ENCODE measurements around the gene P2RX1. TPM values are rescaled to one million over a fixed set of nuclear protein-coding genes. Genes with fewer than 3 reads are reported as not detected.

Gene P2RX1
- polyA plus RNA-seq, 1 experiment = 0.02 TPM

DNA sequence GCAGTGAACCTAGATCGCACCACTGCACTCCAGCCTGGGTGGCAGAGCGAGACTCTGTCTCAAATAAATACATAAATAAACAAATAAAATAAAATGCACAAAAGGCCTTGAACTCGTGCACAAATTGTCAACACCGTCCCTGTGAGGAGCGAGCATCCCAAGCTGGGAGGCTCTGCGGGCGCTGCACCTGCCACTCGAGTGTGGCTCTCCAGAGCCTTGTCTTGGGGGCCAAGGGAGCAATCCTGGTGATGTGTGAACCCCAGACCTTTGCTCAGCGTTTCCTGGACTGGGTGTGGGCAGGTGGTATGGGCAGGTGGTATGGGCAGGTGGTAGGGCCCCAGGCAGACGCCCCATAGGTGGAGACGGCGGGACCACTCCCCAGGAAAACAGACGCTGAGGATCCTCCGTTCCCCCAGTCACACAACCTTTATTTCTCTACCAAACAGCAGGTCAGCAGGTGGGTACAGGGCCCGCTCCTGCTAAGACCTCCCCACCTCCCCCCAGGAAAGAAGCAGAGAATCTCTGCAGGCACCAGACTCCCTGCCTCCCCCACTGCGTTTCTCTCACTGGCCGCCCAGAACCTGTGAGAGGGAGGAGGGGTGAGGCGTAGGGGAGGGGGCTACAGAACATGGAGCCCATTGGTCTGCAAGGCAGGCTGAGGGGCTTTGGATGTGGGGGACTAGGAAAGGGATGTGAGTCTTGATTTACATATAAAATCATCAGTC lies 7.4 kb upstream of the P2RX1 start:
- no peak overlapping the region for H3K4me3 ChIP-seq (ENCODE audit: low read depth, low read length)
- no peak for DNase-seq (ENCODE audit: low read depth)
- CTCF ChIA-PET = interaction anchor here (1.1 to 5.9 kb wide), 3 partner anchors 10 to 12 kb away, joined by 3 to 40 read pairs (median 6); no protein-coding TSS in a partner anchor
- no peaks in the 10 kb centered on the region; the same call in 1 of the 2 replicates for H3K27me3 ChIP-seq (ENCODE audit: control insufficient read depth, insufficient read depth, low read length)
- TF ChIP-seq, protein P1, sequence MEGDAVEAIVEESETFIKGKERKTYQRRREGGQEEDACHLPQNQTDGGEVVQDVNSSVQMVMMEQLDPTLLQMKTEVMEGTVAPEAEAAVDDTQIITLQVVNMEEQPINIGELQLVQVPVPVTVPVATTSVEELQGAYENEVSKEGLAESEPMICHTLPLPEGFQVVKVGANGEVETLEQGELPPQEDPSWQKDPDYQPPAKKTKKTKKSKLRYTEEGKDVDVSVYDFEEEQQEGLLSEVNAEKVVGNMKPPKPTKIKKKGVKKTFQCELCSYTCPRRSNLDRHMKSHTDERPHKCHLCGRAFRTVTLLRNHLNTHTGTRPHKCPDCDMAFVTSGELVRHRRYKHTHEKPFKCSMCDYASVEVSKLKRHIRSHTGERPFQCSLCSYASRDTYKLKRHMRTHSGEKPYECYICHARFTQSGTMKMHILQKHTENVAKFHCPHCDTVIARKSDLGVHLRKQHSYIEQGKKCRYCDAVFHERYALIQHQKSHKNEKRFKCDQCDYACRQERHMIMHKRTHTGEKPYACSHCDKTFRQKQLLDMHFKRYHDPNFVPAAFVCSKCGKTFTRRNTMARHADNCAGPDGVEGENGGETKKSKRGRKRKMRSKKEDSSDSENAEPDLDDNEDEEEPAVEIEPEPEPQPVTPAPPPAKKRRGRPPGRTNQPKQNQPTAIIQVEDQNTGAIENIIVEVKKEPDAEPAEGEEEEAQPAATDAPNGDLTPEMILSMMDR (IDR thresholded peaks at IDR 0.05; ENCODE audit: insufficient read depth, low read depth, low read length) = no peak
- no peaks in the 10 kb centered on the region for H3K36me3 ChIP-seq (ENCODE audit: control insufficient read depth, insufficient read depth, low read length)
- POLR2A ChIA-PET = no interaction called here

DNA sequence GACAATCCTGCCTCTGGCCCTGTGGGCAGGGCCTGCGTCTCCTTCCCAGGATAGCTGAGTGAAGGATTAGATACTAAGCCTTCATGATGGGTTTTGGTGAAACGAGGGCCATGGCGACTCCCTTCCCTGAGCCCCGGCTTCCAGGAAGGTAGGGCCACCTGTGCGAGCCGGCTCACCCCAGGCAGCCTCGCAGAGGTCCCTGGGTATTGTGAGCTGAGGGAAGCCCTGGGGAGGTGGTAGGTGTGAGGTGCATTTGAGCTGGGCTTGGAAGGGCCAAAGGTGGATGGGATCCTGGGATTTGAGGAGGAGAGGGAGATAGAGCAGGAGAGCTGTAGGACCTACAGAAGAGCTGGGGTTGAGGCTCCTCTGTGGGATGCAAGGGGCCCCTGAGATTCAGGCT lies 6.5 kb upstream of the P2RX1 start:
- ChIA-PET POLR2A (no interaction called here), CTCF (interaction anchor here (1.1 to 2.5 kb wide), 2 partner anchors 9 to 12 kb away, joined by 3 to 6 read pairs; no protein-coding TSS in a partner anchor)
- TF ChIP-seq, protein P1 (IDR thresholded peaks at IDR 0.05; ENCODE audit: insufficient read depth, low read depth, low read length) = no peak
- no peaks in the 10 kb centered on the region for H3K36me3 ChIP-seq (ENCODE audit: control insufficient read depth, insufficient read depth, low read length)
- no peak overlapping the region for H3K4me3 ChIP-seq (ENCODE audit: low read depth, low read length)
- H3K27me3 ChIP-seq (ENCODE audit: control insufficient read depth, insufficient read depth, low read length) = no peaks in the 10 kb centered on the region; the same call in 1 of the 2 replicates
- no peak for DNase-seq (ENCODE audit: low read depth)

DNA sequence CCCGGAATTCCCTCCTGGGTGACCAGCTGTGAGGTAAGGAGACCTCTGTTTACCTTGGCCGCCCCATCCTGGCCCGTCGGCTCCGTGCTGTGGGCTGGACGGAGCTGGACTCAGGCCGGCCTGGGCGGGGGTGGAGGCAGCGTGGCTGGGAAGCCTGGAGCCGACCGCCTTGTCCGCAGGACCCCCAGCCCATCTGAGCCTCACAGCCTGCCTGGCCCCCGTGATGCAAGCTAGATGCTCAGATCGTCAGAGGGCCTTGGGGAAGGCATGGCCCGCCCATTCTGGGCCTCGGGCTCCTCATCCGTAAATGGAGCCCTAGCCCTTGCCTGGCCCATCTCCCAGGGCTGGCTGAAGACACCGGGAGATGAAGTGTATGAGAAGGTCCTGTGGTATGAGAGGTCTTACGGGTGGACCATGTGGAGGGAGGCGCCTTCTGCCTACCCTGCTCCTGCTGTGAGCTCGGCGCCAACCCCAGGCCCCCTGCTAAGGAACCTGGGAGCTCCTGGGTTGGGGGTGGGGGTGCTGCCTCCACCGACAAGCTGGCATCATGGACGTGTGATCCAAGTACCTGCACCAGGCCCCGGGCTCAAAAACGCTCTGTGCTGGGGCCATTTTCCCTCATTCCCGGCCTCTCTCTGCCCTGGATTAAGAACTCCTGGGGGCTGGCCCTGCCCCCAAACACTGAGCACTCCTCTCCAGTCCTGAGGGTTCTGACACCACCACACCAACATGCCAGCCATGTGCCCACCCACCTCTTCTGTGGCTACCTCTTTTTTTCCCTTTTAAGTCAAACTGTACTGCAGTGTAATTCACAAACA lies 5.4 kb upstream of the P2RX1 start:
- no peak for DNase-seq (ENCODE audit: low read depth)
- H3K36me3 ChIP-seq (ENCODE audit: control insufficient read depth, insufficient read depth, low read length) = no peaks in the 10 kb centered on the region
- ChIA-PET POLR2A (no interaction called here), CTCF (interaction anchor here (1.0 kb wide), 1 partner anchor 9 kb away, joined by 4 read pairs; no protein-coding TSS in a partner anchor)
- H3K27me3 ChIP-seq (ENCODE audit: control insufficient read depth, insufficient read depth, low read length) = no peaks in the 10 kb centered on the region; the same call in 1 of the 2 replicates
- no peak overlapping the region for H3K4me3 ChIP-seq (ENCODE audit: low read depth, low read length)
- TF ChIP-seq, protein P1 (IDR thresholded peaks at IDR 0.05; ENCODE audit: insufficient read depth, low read depth, low read length) = no peak

DNA sequence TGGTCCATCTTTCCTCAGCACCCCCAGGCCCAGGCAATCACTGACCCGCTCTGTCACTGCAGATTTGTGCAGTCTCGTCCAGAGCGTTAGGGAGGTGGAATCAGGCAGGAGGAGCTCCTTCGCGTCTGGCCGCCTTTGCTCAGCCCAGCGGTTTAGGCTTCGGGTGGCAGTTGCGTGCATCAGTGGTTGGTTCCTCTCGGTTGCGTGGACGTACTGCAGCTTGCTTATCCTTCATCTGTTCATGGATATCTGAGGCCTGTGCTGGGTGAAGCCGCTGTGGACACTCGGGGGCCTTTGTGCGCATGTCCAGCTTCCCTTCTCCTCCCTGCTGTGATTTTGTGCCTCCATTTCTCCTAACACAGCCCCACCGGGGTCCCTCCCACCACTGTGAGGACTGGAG lies 4.7 kb upstream of the P2RX1 start:
- H3K4me3 ChIP-seq (ENCODE audit: low read depth, low read length) = no peak overlapping the region
- H3K27me3 ChIP-seq (ENCODE audit: control insufficient read depth, insufficient read depth, low read length) = no peaks in the 10 kb centered on the region
- POLR2A ChIA-PET = no interaction called here
- no peaks in the 10 kb centered on the region for H3K36me3 ChIP-seq (ENCODE audit: control insufficient read depth, insufficient read depth, low read length)
- CTCF ChIA-PET = no interaction called here
- TF ChIP-seq, protein P1 (IDR thresholded peaks at IDR 0.05; ENCODE audit: insufficient read depth, low read depth, low read length) = no peak
- DNase-seq (ENCODE audit: low read depth) = no peak

DNA sequence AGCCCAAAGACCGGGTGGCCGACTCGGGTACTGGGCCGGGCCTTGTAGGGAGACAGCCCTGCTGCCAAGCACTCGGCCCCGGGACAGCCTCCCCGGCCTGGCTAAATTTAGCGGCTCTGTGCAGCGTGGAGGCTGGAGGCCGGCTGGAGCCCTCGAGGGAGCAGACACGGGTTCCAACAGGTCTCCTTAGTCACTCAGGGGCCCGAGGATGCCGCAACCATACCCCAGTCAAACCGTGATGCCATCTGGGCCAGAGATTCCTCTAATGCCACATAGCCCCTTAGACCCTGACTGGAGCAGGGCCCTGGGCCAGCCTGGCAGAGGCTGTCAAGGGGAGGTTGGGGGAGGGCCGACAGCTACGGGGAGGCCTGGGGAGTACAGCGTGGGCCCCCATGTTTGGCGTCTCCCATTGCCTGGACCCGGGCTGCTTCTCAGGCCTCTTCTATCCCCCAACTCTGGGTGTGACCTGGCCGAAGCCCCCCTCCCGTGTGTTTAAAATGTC lies 2.9 kb upstream of the P2RX1 start:
- Histone ChIP-seq H3K4me3 (ENCODE audit: low read depth, low read length) (no peak overlapping the region), H3K27me3 (ENCODE audit: control insufficient read depth, insufficient read depth, low read length) (no peaks in the 10 kb centered on the region), H3K36me3 (ENCODE audit: control insufficient read depth, insufficient read depth, low read length) (no peaks in the 10 kb centered on the region)
- ChIA-PET POLR2A (no interaction called here), CTCF (no interaction called here)
- TF ChIP-seq, protein P1 (IDR thresholded peaks at IDR 0.05; ENCODE audit: insufficient read depth, low read depth, low read length) = no peak
- no peak for DNase-seq (ENCODE audit: low read depth)

Measured in BJ (cell line).